B cell (primary cell): ENCODE measurements around the gene KLF7. TPM values are rescaled to one million over a fixed set of nuclear protein-coding genes. Genes with fewer than 3 reads are reported as not detected.

Source experiments
- ATAC-seq: fragments of 200-7000 bp; cut with Tn5 transposase; one replicate; pipeline ENCODE4 v1.10.0; 2021; ENCODE audit warnings: low read depth, mild to moderate bottlenecking, moderate number of reproducible peaks, moderate library complexity
- CTCF ChIA-PET: fragments of 350-600 bp; sonication (Branson Sonifier 250); formaldehyde crosslinking; loops from one replicate; lab custom pipeline; 2021; ENCODE audit warnings: antibody characterized with exemption, inconsistent platforms; lab: Charles Lee
- POLR2A ChIA-PET: fragments of 350-600 bp; sonication (Branson Sonifier 250); formaldehyde crosslinking; loops from one replicate; lab custom pipeline; 2021; ENCODE audit warnings: antibody characterized with exemption; lab: Charles Lee
- DNase-seq: peaks from one replicate; pipeline ENCODE4 v3.0.0; 2013
- H2AFZ ChIP-seq: 2 replicates; pipeline ENCODE4 v1.6.1; 2012; ENCODE audit warnings: mild to moderate bottlenecking, low read depth, low read length; ENCODE audit not compliant: insufficient read depth, poor library complexity, severe bottlenecking
- H3K27ac ChIP-seq, 2 donors: 1 replicate in 1 of 2; 2 replicates in 1 of 2; pipeline ENCODE4 v1.5.1; 2012 to 2013; ENCODE audit warnings: low read length in 2 of 2, mild to moderate bottlenecking in 2 of 2, moderate library complexity in 1 of 2
- H3K27me3 ChIP-seq, 4 experiments: fragments of 200-600 bp in 1 of 4; sonication (generic) in 1 of 4; replicated peaks in 1 of 4; 1 replicate in 2 of 4; 2 replicates in 2 of 4; pipeline versions ENCODE4 v1.6.1 to v1.7.0; 2013 to 2016; ENCODE audit warnings: low read length in 3 of 4, mild to moderate bottlenecking in 2 of 4, mixed read lengths in 1 of 4, moderate library complexity in 1 of 4; ENCODE audit not compliant: insufficient read depth in 4 of 4, control insufficient read depth in 3 of 4; ENCODE audit errors: control extremely low read depth in 1 of 4
- H3K36me3 ChIP-seq, 2 experiments: replicated peaks in 1 of 2; 1 replicate in 1 of 2; 2 replicates in 1 of 2; pipeline versions ENCODE4 v1.6.1 to v1.7.1; 2013; ENCODE audit warnings: low read length in 1 of 2; ENCODE audit not compliant: insufficient read depth in 2 of 2, control insufficient read depth in 1 of 2; ENCODE audit errors: control extremely low read depth in 1 of 2, extremely low read depth in 1 of 2
- H3K4me1 ChIP-seq, 2 donors: fragments of 200-600 bp in 1 of 2; sonication (generic) in 1 of 2; 1 replicate in 1 of 2; 2 replicates in 1 of 2; pipeline versions ENCODE4 v1.5.1 to v1.6.1; 2013 to 2017; ENCODE audit warnings: low read length in 2 of 2; ENCODE audit not compliant: control insufficient read depth in 2 of 2, insufficient read depth in 2 of 2
- H3K4me2 ChIP-seq: replicated peaks from 2 replicates; pipeline ENCODE3; 2012; ENCODE audit warnings: mild to moderate bottlenecking, low read depth, low read length; ENCODE audit not compliant: poor library complexity, severe bottlenecking
- H3K4me3 ChIP-seq, 5 experiments: fragments of 200-600 bp in 1 of 5; sonication (generic) in 1 of 5; 1 replicate in 3 of 5; 2 replicates in 2 of 5; pipeline versions ENCODE4 v1.5.1 to v1.7.0; 2011 to 2016; ENCODE audit warnings: low read length in 4 of 5, mild to moderate bottlenecking in 4 of 5, low read depth in 2 of 5, control low read depth in 1 of 5, moderate library complexity in 1 of 5; ENCODE audit not compliant: insufficient read depth in 1 of 5; ENCODE audit errors: control extremely low read depth in 1 of 5, extremely low read depth in 1 of 5
- H3K79me2 ChIP-seq: fragments of 200-600 bp; sonication (generic); one replicate; pipeline ENCODE4 v1.6.0; 2016; ENCODE audit warnings: low read length; ENCODE audit not compliant: control insufficient read depth, insufficient read depth
- H3K9ac ChIP-seq: fragments of 200-600 bp; sonication (generic); 2 replicates; pipeline ENCODE4 v1.6.1; 2017; ENCODE audit warnings: mild to moderate bottlenecking, low read length, moderate library complexity
- H3K9me3 ChIP-seq, 3 donors: one replicate each; pipeline versions ENCODE4 v1.6.1 to v1.7.1; 2013; ENCODE audit warnings: low read length in 2 of 3; ENCODE audit not compliant: control insufficient read depth in 2 of 3, insufficient read depth in 1 of 3; ENCODE audit errors: control extremely low read depth in 1 of 3
- H4K20me1 ChIP-seq: 2 replicates; pipeline ENCODE4 v1.6.0; 2012; ENCODE audit warnings: mild to moderate bottlenecking, low read length; ENCODE audit not compliant: insufficient read depth, control insufficient read depth, poor library complexity, severe bottlenecking
- H3K27ac Mint-ChIP-seq: one replicate; pipeline ENCODE4 v1.8.0; 2021; ENCODE audit warnings: mixed read lengths
- H3K27me3 Mint-ChIP-seq: one replicate; pipeline ENCODE4 v1.8.0; 2021; ENCODE audit warnings: mixed read lengths
- H3K4me1 Mint-ChIP-seq: one replicate; pipeline ENCODE4 v1.8.0; 2021; ENCODE audit warnings: mixed read lengths
- H3K4me3 Mint-ChIP-seq: one replicate; pipeline ENCODE4 v1.8.0; 2021; ENCODE audit warnings: mixed read lengths
- H3K9me3 Mint-ChIP-seq: one replicate; pipeline ENCODE4 v1.8.0; 2022; ENCODE audit warnings: mixed read lengths; ENCODE audit not compliant: insufficient read depth
- EZH2 ChIP-seq: IDR thresholded peaks from 2 replicates; pipeline ENCODE4 v1.6.1; 2012; ENCODE audit warnings: borderline replicate concordance, low read depth, mild to moderate bottlenecking, moderate library complexity, low read length; ENCODE audit not compliant: insufficient read depth, poor library complexity, severe bottlenecking
- WGBS: methylation state at CpG from one replicate; pipeline ENCODE4 v1.1.5; 2013; ENCODE audit warnings: missing lambda C conversion rate; ENCODE audit not compliant: insufficient coverage; 5-methylcytosine and 5-hydroxymethylcytosine counted together
- intact Hi-C: fragments of 100-400 bp; cut with micrococcal nuclease; formaldehyde crosslinking; loops from one replicate; pipeline ENCODE4 v1.10.0; 2022
- polyA plus RNA-seq: library from polyadenylated mRNA; depleted of rRNA; stranded (reverse); fragments of >200 nt; gene quantifications from 2 replicates; pipeline ENCODE4 v1.2.3, GENCODE V29; 2012
- total RNA-seq, 2 donors: library from RNA; stranded (reverse); fragments of 120-200 nt in 1 of 2; gene quantifications; 1 replicate in 1 of 2; 2 replicates in 1 of 2; pipeline versions ENCODE4 v1.2.3 to v1.2.4, GENCODE V29; 2013 to 2022
- TF ChIP-seq, protein P1 (sequence below): fragments of 200-600 bp; IDR thresholded peaks from one replicate; pipeline ENCODE4 v1.8.0; 2022; ENCODE audit warnings: antibody characterized with exemption, mild to moderate bottlenecking

KLF7 gene
- total and polyA plus RNA-seq, 2 donors (not counting 1 experiment from before 2014, with no cell fraction given) = 46.2 to 93.2 TPM

DNA sequence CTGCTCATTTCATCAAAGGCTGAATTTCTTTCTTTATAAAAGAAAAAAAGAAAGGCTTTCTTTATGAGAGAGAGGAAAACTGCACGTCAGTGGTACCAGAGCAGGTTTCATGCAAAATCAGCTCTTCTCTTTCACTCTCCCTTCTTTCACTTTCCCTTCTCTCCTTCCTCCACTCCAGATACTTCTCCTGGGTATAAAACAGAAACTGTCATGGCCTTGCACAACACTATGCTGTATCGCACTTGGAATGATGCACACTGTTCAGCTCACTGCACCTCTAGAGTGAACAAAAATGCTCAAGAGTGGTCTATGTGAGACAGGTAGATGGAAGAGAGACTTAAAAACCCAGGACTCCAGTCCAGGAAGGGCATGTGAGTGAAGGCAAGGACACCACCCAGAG lies 73.8 kb downstream of the KLF7 start:
- TF ChIP-seq EZH2 = no peak
- TF ChIP-seq, protein P1, sequence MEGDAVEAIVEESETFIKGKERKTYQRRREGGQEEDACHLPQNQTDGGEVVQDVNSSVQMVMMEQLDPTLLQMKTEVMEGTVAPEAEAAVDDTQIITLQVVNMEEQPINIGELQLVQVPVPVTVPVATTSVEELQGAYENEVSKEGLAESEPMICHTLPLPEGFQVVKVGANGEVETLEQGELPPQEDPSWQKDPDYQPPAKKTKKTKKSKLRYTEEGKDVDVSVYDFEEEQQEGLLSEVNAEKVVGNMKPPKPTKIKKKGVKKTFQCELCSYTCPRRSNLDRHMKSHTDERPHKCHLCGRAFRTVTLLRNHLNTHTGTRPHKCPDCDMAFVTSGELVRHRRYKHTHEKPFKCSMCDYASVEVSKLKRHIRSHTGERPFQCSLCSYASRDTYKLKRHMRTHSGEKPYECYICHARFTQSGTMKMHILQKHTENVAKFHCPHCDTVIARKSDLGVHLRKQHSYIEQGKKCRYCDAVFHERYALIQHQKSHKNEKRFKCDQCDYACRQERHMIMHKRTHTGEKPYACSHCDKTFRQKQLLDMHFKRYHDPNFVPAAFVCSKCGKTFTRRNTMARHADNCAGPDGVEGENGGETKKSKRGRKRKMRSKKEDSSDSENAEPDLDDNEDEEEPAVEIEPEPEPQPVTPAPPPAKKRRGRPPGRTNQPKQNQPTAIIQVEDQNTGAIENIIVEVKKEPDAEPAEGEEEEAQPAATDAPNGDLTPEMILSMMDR = no peak
- POLR2A ChIA-PET = no interaction called here
- peaks cover 2% of the 10 kb centered on the region for H3K9me3 Mint-ChIP-seq
- intact Hi-C loops = no loop called here
- peaks cover 10% of the 10 kb centered on the region for H3K79me2 ChIP-seq
- no peak overlapping the region for H3K4me2 ChIP-seq
- H3K4me1 Mint-ChIP-seq = peaks cover 42% of the 10 kb centered on the region
- H3K4me3 Mint-ChIP-seq = no peak overlapping the region
- peaks cover 4% of the 10 kb centered on the region for H4K20me1 ChIP-seq
- peaks cover 0 to 3% (median 0%) of the 10 kb centered on the region in 3 donors for H3K9me3 ChIP-seq
- H3K4me1 ChIP-seq = peaks cover 33 to 37% of the 10 kb centered on the region in 2 donors
- no peak overlapping the region for H3K9ac ChIP-seq
- H3K4me3 ChIP-seq = no peak overlapping the region
- 40% methylated on average over 1 of the region's 2 CpGs for WGBS
- CTCF ChIA-PET = interaction anchor here (0.8 to 1.0 kb wide), 2 partner anchors 10 to 19 kb away, joined by 3 read pairs; no protein-coding TSS in a partner anchor
- no peak overlapping the region for H2AFZ ChIP-seq
- no peak overlapping the region for H3K27ac Mint-ChIP-seq
- peaks cover 3 to 5% of the 10 kb centered on the region in 2 experiments for H3K36me3 ChIP-seq
- DNase-seq = no peak
- no peaks in the 10 kb centered on the region for H3K27me3 Mint-ChIP-seq
- ATAC-seq = no peak
- H3K27ac ChIP-seq = no peak overlapping the region
- H3K27me3 ChIP-seq = no peaks in the 10 kb centered on the region

DNA sequence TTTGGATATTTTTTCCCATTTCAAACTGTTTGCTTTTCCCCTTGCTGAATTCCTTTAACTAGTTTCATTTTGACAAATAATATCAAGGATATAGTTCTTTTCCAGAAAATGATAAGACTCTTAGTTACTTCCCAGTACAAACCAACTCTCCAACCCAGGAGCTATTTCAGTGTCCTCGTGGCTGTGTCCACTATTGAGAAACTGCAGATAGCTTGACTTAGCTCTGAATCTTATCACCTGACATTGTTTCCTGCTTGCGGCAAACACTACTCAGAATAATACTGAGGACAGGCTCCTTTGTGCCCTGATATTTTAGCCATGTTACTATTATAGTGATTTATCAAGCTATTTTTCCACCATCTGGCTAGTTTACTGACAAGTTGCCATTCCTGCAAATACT lies 74.6 kb downstream of the KLF7 start:
- ChIA-PET CTCF (interaction anchor here (0.8 kb wide), 1 partner anchor 9 kb away, joined by 3 read pairs; no protein-coding TSS in a partner anchor), POLR2A (no interaction called here)
- H3K27ac ChIP-seq = no peak overlapping the region
- H3K4me1 Mint-ChIP-seq = peaks cover 42% of the 10 kb centered on the region
- DNase-seq (no peak), ATAC-seq (no peak)
- H3K9me3 ChIP-seq = peaks cover 0 to 3% (median 0%) of the 10 kb centered on the region in 3 donors
- no peaks in the 10 kb centered on the region for H3K27me3 Mint-ChIP-seq
- no peak overlapping the region for H3K9ac ChIP-seq
- H3K9me3 Mint-ChIP-seq = peaks cover 2% of the 10 kb centered on the region
- intact Hi-C loops = no loop called here
- peaks cover 33 to 37% of the 10 kb centered on the region in 2 donors for H3K4me1 ChIP-seq
- 71% methylated on average over 1 of the region's 2 CpGs for WGBS
- no peak overlapping the region for H3K4me3 ChIP-seq
- H2AFZ ChIP-seq = no peak overlapping the region
- peaks cover 7% of the 10 kb centered on the region for H3K79me2 ChIP-seq
- H3K4me3 Mint-ChIP-seq = no peak overlapping the region
- H3K4me2 ChIP-seq = no peak overlapping the region
- H4K20me1 ChIP-seq = peaks cover 4% of the 10 kb centered on the region
- peaks cover 6 to 9% of the 10 kb centered on the region in 2 experiments for H3K36me3 ChIP-seq
- H3K27ac Mint-ChIP-seq = no peak overlapping the region
- TF ChIP-seq EZH2 = no peak
- TF ChIP-seq, protein P1 = no peak
- H3K27me3 ChIP-seq = no peaks in the 10 kb centered on the region
